Neural cell (in vitro differentiated cells): ENCODE data around the gene TAS1R2.

Experiments
- EZH2 ChIP-seq: fragments of 200-600, 300-800 bp; shearing (Covaris generic), sonication (generic); IDR thresholded peaks from 2 replicates; pipeline ENCODE4 v1.6.1; 2014; ENCODE audit warnings: antibody characterized with exemption, low read length, borderline replicate concordance, mild to moderate bottlenecking; ENCODE audit not compliant: insufficient read depth, poor library complexity, severe bottlenecking
- MXI1 ChIP-seq: fragments of 450-650 bp; conservative IDR thresholded peaks from 2 replicates; pipeline ENCODE4 v1.6.1; 2014; ENCODE audit warnings: antibody characterized with exemption, mild to moderate bottlenecking; ENCODE audit not compliant: poor library complexity, severe bottlenecking
- TAF1 ChIP-seq: IDR thresholded peaks from 2 replicates; pipeline ENCODE4 v1.6.1; 2012; ENCODE audit warnings: low read depth
- TF ChIP-seq, protein P1 (sequence below): fragments of 450-650 bp; IDR thresholded peaks from 2 replicates; pipeline ENCODE4 v1.5.1; 2014; ENCODE audit warnings: antibody characterized with exemption, mild to moderate bottlenecking, moderate library complexity; ENCODE audit not compliant: poor library complexity, severe bottlenecking

- no peak for TF ChIP-seq TAF1
- TF ChIP-seq, protein P1, sequence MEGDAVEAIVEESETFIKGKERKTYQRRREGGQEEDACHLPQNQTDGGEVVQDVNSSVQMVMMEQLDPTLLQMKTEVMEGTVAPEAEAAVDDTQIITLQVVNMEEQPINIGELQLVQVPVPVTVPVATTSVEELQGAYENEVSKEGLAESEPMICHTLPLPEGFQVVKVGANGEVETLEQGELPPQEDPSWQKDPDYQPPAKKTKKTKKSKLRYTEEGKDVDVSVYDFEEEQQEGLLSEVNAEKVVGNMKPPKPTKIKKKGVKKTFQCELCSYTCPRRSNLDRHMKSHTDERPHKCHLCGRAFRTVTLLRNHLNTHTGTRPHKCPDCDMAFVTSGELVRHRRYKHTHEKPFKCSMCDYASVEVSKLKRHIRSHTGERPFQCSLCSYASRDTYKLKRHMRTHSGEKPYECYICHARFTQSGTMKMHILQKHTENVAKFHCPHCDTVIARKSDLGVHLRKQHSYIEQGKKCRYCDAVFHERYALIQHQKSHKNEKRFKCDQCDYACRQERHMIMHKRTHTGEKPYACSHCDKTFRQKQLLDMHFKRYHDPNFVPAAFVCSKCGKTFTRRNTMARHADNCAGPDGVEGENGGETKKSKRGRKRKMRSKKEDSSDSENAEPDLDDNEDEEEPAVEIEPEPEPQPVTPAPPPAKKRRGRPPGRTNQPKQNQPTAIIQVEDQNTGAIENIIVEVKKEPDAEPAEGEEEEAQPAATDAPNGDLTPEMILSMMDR: no peak
- TF ChIP-seq EZH2: no peak
- peak; percentile 68 for TF ChIP-seq MXI1
Observed at GRCh38 chr1:18902523-18903290, 43.2 kb upstream of the TAS1R2 start, which contains the start of gene ALDH4A1.
